Measurements from ENCODE around the gene MSMO1.

- no peak for TF ChIP-seq POLR2A (IDR thresholded peaks at IDR 0.05; ENCODE audit: low read length)
- TF ChIP-seq GATA1 (IDR thresholded peaks at IDR 0.05; ENCODE audit: low read depth, low read length): no peak
Observed at GRCh38 chr4:165288639-165289422, 38.6 kb upstream of the MSMO1 start.

Measured in erythroblast (primary cell).